ENCODE data around the gene SPOCK3.

- TF ChIP-seq, protein P1, sequence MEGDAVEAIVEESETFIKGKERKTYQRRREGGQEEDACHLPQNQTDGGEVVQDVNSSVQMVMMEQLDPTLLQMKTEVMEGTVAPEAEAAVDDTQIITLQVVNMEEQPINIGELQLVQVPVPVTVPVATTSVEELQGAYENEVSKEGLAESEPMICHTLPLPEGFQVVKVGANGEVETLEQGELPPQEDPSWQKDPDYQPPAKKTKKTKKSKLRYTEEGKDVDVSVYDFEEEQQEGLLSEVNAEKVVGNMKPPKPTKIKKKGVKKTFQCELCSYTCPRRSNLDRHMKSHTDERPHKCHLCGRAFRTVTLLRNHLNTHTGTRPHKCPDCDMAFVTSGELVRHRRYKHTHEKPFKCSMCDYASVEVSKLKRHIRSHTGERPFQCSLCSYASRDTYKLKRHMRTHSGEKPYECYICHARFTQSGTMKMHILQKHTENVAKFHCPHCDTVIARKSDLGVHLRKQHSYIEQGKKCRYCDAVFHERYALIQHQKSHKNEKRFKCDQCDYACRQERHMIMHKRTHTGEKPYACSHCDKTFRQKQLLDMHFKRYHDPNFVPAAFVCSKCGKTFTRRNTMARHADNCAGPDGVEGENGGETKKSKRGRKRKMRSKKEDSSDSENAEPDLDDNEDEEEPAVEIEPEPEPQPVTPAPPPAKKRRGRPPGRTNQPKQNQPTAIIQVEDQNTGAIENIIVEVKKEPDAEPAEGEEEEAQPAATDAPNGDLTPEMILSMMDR (conservative IDR thresholded peaks at IDR 0.05 in 1 of 2, IDR thresholded peaks at IDR 0.05 in 1 of 2; ENCODE audit: extremely low read depth in 1 of 2, insufficient read depth in 1 of 2, low read depth in 1 of 2, low read length in 2 of 2) = no peak
- TF ChIP-seq EZH2 (IDR thresholded peaks at IDR 0.05; ENCODE audit: borderline replicate concordance, low read length) = no peak
Observed at GRCh38 chr4:166924424-166924823, 309.9 kb downstream of the SPOCK3 start.

All from mammary epithelial cell (primary cell).